ENCODE data around the gene CELA2A. TPM values are rescaled to one million over a fixed set of nuclear protein-coding genes. Genes with fewer than 3 reads are reported as not detected.
"Not testable (repeated sequence)": the region's sequence is repeated elsewhere in the genome, so short reads cannot be mapped to it uniquely, and the experiment has no call there.

CELA2A gene
- total RNA-seq, 3 donors from 2014 or later (not counting 1 experiment from before 2014, with no cell fraction given), result not detected

GRCh38 chr1:15433471-15433870 is 23.1 kb upstream of the CELA2A start:
- no peak overlapping the region for H3K27ac ChIP-seq (ENCODE audit: low read length)
- Mint-ChIP-seq H3K27me3 (ENCODE audit: low read depth in 2 of 2) (no peaks in the 10 kb centered on the region), H3K4me3 (peak overlapping the region; percentile 53), H3K4me1 (peaks cover 31 to 51% of the 10 kb centered on the region in 2 donors), H3K9me3 (no peaks in the 10 kb centered on the region), H3K27ac (peak overlapping the region; percentile 88 to 93), H3K36me3 (peaks cover 8% of the 10 kb centered on the region)
- peak in 1 of 3 donors; percentile 1 for ATAC-seq
- intact Hi-C loops (cut with micrococcal nuclease), result no loop called here
- WGBS (ENCODE audit: insufficient coverage), result 95% methylated on average over 8 of the region's 9 CpGs
- TF ChIP-seq CTCF (IDR thresholded peaks at IDR 0.05), result no peak
- H3K9me3 ChIP-seq (ENCODE audit: control insufficient read depth, insufficient read depth, low read length), result no peaks in the 10 kb centered on the region
- no peaks in the 10 kb centered on the region for H3K27me3 ChIP-seq (ENCODE audit: control insufficient read depth, insufficient read depth, low read length)
- no peak overlapping the region for H3K4me3 ChIP-seq (ENCODE audit: low read length)
- H3K4me1 ChIP-seq (ENCODE audit: control insufficient read depth, insufficient read depth, low read length), result peaks cover 35% of the 10 kb centered on the region
- peak in 1 of 2 donors; percentile 16 for DNase-seq
- peaks cover 34% of the 10 kb centered on the region for H3K36me3 ChIP-seq (ENCODE audit: control insufficient read depth, insufficient read depth, low read length)

- H3K36me3 ChIP-seq (ENCODE audit: control insufficient read depth, insufficient read depth, low read length), result peaks cover 21% of the 10 kb centered on the region
- Mint-ChIP-seq H3K4me3 (peak overlapping the region; percentile 63), H3K4me1 (peaks cover 28 to 41% of the 10 kb centered on the region in 2 donors), H3K27ac (peak overlapping the region; percentile 88 to 93)
- intact Hi-C loops (cut with micrococcal nuclease); H3K27ac ChIP-seq (ENCODE audit: low read length); H3K27me3 Mint-ChIP-seq (ENCODE audit: low read depth in 2 of 2); H3K9me3 ChIP-seq (ENCODE audit: control insufficient read depth, insufficient read depth, low read length); H3K4me3 ChIP-seq (ENCODE audit: low read length); H3K27me3 ChIP-seq (ENCODE audit: control insufficient read depth, insufficient read depth, low read length); H3K36me3 Mint-ChIP-seq; H3K9me3 Mint-ChIP-seq: not testable (repeated sequence)
- DNase-seq, result peak in 1 of 2 donors; percentile 31
- WGBS (ENCODE audit: insufficient coverage), result 34% methylated on average over 8 of the region's 8 CpGs
- peak in 1 of 3 donors; percentile 15 for ATAC-seq
- peaks cover 26% of the 10 kb centered on the region for H3K4me1 ChIP-seq (ENCODE audit: control insufficient read depth, insufficient read depth, low read length)
Measured at GRCh38 chr1:15434739-15435138, 21.8 kb upstream of the CELA2A start.

- no peaks in the 10 kb centered on the region for H3K9me3 Mint-ChIP-seq
- peak overlapping the region; percentile 88 to 93 for H3K27ac Mint-ChIP-seq
- Histone ChIP-seq H3K27me3 (ENCODE audit: control insufficient read depth, insufficient read depth, low read length) (no peaks in the 10 kb centered on the region), H3K4me3 (ENCODE audit: low read length) (no peak overlapping the region), H3K27ac (ENCODE audit: low read length) (no peak overlapping the region), H3K36me3 (ENCODE audit: control insufficient read depth, insufficient read depth, low read length) (peaks cover 14% of the 10 kb centered on the region), H3K9me3 (ENCODE audit: control insufficient read depth, insufficient read depth, low read length) (no peaks in the 10 kb centered on the region), H3K4me1 (ENCODE audit: control insufficient read depth, insufficient read depth, low read length) (peaks cover 24% of the 10 kb centered on the region)
- no peak for TF ChIP-seq CTCF (IDR thresholded peaks at IDR 0.05)
- 97% methylated on average over 17 of the region's 17 CpGs for WGBS (ENCODE audit: insufficient coverage)
- DNase-seq, result peak in 1 of 2 donors; percentile 27
- ATAC-seq, result peak in 1 of 3 donors; percentile 8
- peaks cover 21 to 34% of the 10 kb centered on the region in 2 donors for H3K4me1 Mint-ChIP-seq
- no peaks in the 10 kb centered on the region for H3K27me3 Mint-ChIP-seq (ENCODE audit: low read depth in 2 of 2)
- peak overlapping the region; percentile 63 for H3K4me3 Mint-ChIP-seq
- H3K36me3 Mint-ChIP-seq, result no peaks in the 10 kb centered on the region
- intact Hi-C loops (cut with micrococcal nuclease), result no loop called here
Measured at GRCh38 chr1:15435239-15436077, 21.1 kb upstream of the CELA2A start.

- Mint-ChIP-seq H3K4me3 (peak overlapping the region; percentile 55), H3K27ac (peak overlapping the region in 1 of 2 donors; percentile 88), H3K27me3 (ENCODE audit: low read depth in 2 of 2) (peaks cover 0 to 3% of the 10 kb centered on the region in 2 donors), H3K36me3 (no peaks in the 10 kb centered on the region), H3K4me1 (peaks cover 21 to 31% of the 10 kb centered on the region in 2 donors), H3K9me3 (no peaks in the 10 kb centered on the region)
- intact Hi-C loops (cut with micrococcal nuclease), result no loop called here
- no peak for ATAC-seq
- no peak for DNase-seq
- TF ChIP-seq CTCF (IDR thresholded peaks at IDR 0.05), result no peak
- no peaks in the 10 kb centered on the region for H3K27me3 ChIP-seq (ENCODE audit: control insufficient read depth, insufficient read depth, low read length)
- no peak overlapping the region for H3K27ac ChIP-seq (ENCODE audit: low read length)
- no peaks in the 10 kb centered on the region for H3K9me3 ChIP-seq (ENCODE audit: control insufficient read depth, insufficient read depth, low read length)
- peaks cover 13% of the 10 kb centered on the region for H3K4me1 ChIP-seq (ENCODE audit: control insufficient read depth, insufficient read depth, low read length)
- WGBS (ENCODE audit: insufficient coverage), result 94% methylated on average over 6 of the region's 6 CpGs
- peaks cover 2% of the 10 kb centered on the region for H3K36me3 ChIP-seq (ENCODE audit: control insufficient read depth, insufficient read depth, low read length)
- H3K4me3 ChIP-seq (ENCODE audit: low read length), result no peak overlapping the region
Measured at GRCh38 chr1:15436881-15437442, 19.6 kb upstream of the CELA2A start.
